ENCODE measurements around the gene MGME1. TPM values are rescaled to one million over a fixed set of nuclear protein-coding genes. Genes with fewer than 3 reads are reported as not detected.
A peak's percentile ranks its signal among the peaks of the same experiment; 100 is the strongest.

The MGME1 gene
- total and polyA plus RNA-seq, 2 of the 13 experiments (the other 11 are each of a cell fraction or from before 2014, with no cell fraction given), result 36.7 to 66.6 TPM

DNA sequence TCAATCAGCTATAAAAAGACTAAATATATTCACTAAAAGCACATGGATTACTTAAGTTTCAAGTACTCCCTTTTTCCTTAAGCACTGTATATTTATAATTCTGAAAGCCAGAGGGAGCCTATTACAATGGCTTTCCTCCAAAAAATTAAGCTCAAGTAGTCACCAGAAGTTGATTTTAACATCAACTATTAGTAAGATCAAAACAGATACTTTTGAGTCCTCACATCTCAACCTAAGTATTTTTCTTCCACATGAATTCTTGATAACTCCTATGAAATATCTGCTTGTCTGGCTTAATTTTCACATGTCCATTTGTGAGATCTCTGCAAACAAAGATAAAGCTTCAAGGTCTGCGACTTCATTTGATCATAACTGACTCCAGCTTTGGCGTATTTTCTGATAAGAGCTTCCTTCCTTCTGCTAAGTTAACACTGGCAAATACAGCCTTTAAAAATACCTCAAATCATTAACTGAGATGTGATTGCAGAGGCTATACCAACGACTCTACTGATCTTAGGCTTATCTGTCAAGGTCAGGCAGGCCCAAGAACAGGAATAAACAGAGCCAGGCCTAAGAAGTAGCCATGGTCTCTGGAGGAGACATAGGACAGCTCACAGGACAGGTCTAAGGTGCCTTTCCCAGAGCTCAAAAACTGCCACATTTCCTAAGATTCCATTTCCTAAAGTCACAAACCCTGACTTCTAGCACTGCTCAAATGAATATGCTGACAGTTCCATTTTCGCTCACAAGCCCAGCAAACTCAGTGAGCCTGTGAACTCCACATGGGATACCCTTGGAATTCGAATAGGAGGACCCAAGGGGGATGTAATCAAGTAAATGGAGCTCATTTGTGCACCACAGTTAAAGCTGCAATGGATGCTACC is 10.2 kb upstream of the MGME1 start (continued):
- TF ChIP-seq, protein P1, sequence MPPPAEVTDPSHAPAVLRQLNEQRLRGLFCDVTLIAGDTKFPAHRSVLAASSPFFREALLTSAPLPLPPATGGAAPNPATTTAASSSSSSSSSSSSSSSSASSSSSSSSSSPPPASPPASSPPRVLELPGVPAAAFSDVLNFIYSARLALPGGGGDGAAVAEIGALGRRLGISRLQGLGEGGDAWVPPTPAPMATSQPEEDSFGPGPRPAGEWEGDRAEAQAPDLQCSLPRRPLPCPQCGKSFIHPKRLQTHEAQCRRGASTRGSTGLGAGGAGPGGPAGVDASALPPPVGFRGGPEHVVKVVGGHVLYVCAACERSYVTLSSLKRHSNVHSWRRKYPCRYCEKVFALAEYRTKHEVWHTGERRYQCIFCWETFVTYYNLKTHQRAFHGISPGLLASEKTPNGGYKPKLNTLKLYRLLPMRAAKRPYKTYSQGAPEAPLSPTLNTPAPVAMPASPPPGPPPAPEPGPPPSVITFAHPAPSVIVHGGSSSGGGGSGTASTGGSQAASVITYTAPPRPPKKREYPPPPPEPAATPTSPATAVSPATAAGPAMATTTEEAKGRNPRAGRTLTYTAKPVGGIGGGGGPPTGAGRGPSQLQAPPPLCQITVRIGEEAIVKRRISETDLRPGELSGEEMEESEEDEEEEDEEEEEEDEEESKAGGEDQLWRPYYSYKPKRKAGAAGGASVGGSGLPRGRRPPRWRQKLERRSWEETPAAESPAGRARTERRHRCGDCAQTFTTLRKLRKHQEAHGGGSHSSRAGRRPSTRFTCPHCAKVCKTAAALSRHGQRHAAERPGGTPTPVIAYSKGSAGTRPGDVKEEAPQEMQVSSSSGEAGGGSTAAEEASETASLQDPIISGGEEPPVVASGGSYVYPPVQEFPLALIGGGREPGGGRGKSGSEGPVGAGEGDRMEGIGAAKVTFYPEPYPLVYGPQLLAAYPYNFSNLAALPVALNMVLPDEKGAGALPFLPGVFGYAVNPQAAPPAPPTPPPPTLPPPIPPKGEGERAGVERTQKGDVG (CRISPR knock-in tag; IDR thresholded peaks at IDR 0.05; ENCODE audit: borderline replicate concordance), result no peak
- TF ChIP-seq SOX5 (CRISPR knock-in tag; IDR thresholded peaks at IDR 0.05; ENCODE audit: borderline replicate concordance) (peak; percentile 61; the same call in 1 of the 2 replicates), HOXD1 (CRISPR knock-in tag; IDR thresholded peaks at IDR 0.05) (peak; percentile 59; the same call in 1 of the 2 replicates), ZNF768 (CRISPR knock-in tag; IDR thresholded peaks at IDR 0.05) (no peak), NFIC (IDR thresholded peaks at IDR 0.05; ENCODE audit: low read length) (peak; percentile 75), ZFP37 (CRISPR knock-in tag; IDR thresholded peaks at IDR 0.05; ENCODE audit: borderline replicate concordance) (no peak), MTF1 (CRISPR knock-in tag; IDR thresholded peaks at IDR 0.05) (no peak), SP5 (CRISPR knock-in tag; IDR thresholded peaks at IDR 0.05; ENCODE audit: borderline replicate concordance, low read depth) (peak; percentile 11; the same call in 1 of the 2 replicates), ATF1 (CRISPR knock-in tag; IDR thresholded peaks at IDR 0.05) (peak; percentile 47; the same call in 1 of the 2 replicates), ZSCAN31 (CRISPR knock-in tag; IDR thresholded peaks at IDR 0.05; ENCODE audit: low read depth) (no peak), KLF11 (CRISPR knock-in tag; IDR thresholded peaks at IDR 0.05) (peak; percentile 74; the same call in 1 of the 2 replicates), SMYD3 (CRISPR knock-in tag; IDR thresholded peaks at IDR 0.05) (peak; percentile 59; the same call in 1 of the 2 replicates)
- TF ChIP-seq, protein P2, sequence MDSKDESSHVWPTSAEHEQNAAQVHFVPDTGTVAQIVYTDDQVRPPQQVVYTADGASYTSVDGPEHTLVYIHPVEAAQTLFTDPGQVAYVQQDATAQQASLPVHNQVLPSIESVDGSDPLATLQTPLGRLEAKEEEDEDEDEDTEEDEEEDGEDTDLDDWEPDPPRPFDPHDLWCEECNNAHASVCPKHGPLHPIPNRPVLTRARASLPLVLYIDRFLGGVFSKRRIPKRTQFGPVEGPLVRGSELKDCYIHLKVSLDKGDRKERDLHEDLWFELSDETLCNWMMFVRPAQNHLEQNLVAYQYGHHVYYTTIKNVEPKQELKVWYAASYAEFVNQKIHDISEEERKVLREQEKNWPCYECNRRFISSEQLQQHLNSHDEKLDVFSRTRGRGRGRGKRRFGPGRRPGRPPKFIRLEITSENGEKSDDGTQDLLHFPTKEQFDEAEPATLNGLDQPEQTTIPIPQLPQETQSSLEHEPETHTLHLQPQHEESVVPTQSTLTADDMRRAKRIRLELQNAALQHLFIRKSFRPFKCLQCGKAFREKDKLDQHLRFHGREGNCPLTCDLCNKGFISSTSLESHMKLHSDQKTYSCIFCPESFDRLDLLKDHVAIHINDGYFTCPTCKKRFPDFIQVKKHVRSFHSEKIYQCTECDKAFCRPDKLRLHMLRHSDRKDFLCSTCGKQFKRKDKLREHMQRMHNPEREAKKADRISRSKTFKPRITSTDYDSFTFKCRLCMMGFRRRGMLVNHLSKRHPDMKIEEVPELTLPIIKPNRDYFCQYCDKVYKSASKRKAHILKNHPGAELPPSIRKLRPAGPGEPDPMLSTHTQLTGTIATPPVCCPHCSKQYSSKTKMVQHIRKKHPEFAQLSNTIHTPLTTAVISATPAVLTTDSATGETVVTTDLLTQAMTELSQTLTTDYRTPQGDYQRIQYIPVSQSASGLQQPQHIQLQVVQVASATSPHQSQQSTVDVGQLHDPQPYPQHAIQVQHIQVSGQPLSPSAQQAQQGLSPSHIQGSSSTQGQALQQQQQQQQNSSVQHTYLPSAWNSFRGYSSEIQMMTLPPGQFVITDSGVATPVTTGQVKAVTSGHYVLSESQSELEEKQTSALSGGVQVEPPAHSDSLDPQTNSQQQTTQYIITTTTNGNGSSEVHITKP (CRISPR knock-in tag; IDR thresholded peaks at IDR 0.05; ENCODE audit: low read depth), result 0 out of 2 replicates have a peak, but pooled peaks have one; percentile 29
- TF ChIP-seq, protein P3, sequence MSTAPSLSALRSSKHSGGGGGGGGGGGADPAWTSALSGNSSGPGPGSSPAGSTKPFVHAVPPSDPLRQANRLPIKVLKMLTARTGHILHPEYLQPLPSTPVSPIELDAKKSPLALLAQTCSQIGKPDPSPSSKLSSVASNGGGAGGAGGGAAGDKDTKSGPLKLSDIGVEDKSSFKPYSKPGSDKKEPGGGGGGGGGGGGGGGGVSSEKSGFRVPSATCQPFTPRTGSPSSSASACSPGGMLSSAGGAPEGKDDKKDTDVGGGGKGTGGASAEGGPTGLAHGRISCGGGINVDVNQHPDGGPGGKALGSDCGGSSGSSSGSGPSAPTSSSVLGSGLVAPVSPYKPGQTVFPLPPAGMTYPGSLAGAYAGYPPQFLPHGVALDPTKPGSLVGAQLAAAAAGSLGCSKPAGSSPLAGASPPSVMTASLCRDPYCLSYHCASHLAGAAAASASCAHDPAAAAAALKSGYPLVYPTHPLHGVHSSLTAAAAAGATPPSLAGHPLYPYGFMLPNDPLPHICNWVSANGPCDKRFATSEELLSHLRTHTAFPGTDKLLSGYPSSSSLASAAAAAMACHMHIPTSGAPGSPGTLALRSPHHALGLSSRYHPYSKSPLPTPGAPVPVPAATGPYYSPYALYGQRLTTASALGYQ (CRISPR knock-in tag; IDR thresholded peaks at IDR 0.05), result peak; percentile 64; the same call in 1 of the 2 replicates
- TF ChIP-seq, protein P4, sequence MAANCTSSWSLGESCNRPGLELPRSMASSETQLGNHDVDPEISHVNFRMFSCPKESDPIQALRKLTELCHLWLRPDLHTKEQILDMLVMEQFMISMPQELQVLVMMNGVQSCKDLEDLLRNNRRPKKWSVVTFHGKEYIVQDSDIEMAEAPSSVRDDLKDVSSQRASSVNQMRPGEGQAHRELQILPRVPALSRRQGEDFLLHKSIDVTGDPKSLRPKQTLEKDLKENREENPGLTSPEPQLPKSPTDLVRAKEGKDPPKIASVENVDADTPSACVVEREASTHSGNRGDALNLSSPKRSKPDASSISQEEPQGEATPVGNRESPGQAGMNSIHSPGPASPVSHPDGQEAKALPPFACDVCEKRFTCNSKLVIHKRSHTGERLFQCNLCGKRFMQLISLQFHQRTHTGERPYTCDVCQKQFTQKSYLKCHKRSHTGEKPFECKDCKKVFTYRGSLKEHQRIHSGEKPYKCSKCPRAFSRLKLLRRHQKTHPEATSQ (CRISPR knock-in tag; IDR thresholded peaks at IDR 0.05; ENCODE audit: borderline replicate concordance), result 0 out of 2 replicates have a peak, but pooled peaks have one; percentile 69

Measured in HepG2 (cell line).